ENCODE measurements around the gene TTYH2. TPM values are rescaled to one million over a fixed set of nuclear protein-coding genes. Genes with fewer than 3 reads are reported as not detected.
"Not testable (repeated sequence)": the region's sequence is repeated elsewhere in the genome, so short reads cannot be mapped to it uniquely, and the experiment has no call there.

The TTYH2 gene
- total and polyA plus RNA-seq, 10 of the 15 experiments (the other 5 are each of a cell fraction or from before 2014, with no cell fraction given) = 0.26 to 25.2 (median 6.6) TPM

GRCh38 chr17:74260525-74260850, 47.1 kb downstream of the TTYH2 start:
- no peaks in the 10 kb centered on the region for H3K4me1 ChIP-seq (ENCODE audit: control insufficient read depth, insufficient read depth, low read length)
- no peak for ATAC-seq
- no peak overlapping the region for H3K4me2 ChIP-seq (ENCODE audit: control insufficient read depth, insufficient read depth)
- no peak for FAIRE-seq
- DNase-seq (ENCODE audit: low read depth, low spot score) = no peak
- ChIA-PET SMC1A (ENCODE audit: uncharacterized antibody, unreplicated experiment) (interaction anchor here (1.6 to 1.7 kb wide), 2 partner anchors 19 to 36 kb away, joined by 3 to 5 read pairs; no protein-coding TSS in a partner anchor), CTCF (interaction anchor here (0.8 kb wide), 1 partner anchor 37 kb away, joined by 3 read pairs; no protein-coding TSS in a partner anchor), RAD21 (ENCODE audit: unreplicated experiment) (no interaction called here), POLR2A (no interaction called here)
- H3K36me3 ChIP-seq (ENCODE audit: control insufficient read depth in 2 of 2, insufficient read depth in 2 of 2, low read length in 1 of 2) = no peaks in the 10 kb centered on the region
- no peak overlapping the region for H2AFZ ChIP-seq (ENCODE audit: control insufficient read depth, low read depth, low read length)
- H3K4me3 ChIP-seq = no peak overlapping the region
- H3K79me2 ChIP-seq (ENCODE audit: control insufficient read depth, insufficient read depth, low read length) = no peaks in the 10 kb centered on the region
- intact Hi-C loops (cut with micrococcal nuclease; ENCODE audit: unreplicated experiment) (no loop called here), in situ Hi-C loops (cut with MboI) (no loop called here)
- no peaks in the 10 kb centered on the region for H4K20me1 ChIP-seq (ENCODE audit: control insufficient read depth, insufficient read depth)
- no peak overlapping the region for H3K9ac ChIP-seq (ENCODE audit: control insufficient read depth, insufficient read depth, low read length)
- no TSS peak for BruUV-seq (replicated peaks)
- no peak overlapping the region for H3K27ac ChIP-seq (ENCODE audit: control insufficient read depth, insufficient read depth)
- WGBS (ENCODE audit: insufficient coverage, insufficient replicate concordance, low lambda C conversion rate, missing lambda C conversion rate) = 63% methylated on average over 6 of the region's 6 CpGs
- no peaks in the 10 kb centered on the region for H3K27me3 ChIP-seq (replicated peaks in 1 of 2; ENCODE audit: control insufficient read depth in 2 of 2, insufficient read depth in 2 of 2, low read length in 1 of 2)
- no peak for TF ChIP-seq KDM1A (IDR thresholded peaks at IDR 0.05; ENCODE audit: borderline replicate concordance)
- no peaks in the 10 kb centered on the region for H3K9me3 ChIP-seq (replicated peaks; ENCODE audit: control insufficient read depth, insufficient read depth, low read length)

DNA sequence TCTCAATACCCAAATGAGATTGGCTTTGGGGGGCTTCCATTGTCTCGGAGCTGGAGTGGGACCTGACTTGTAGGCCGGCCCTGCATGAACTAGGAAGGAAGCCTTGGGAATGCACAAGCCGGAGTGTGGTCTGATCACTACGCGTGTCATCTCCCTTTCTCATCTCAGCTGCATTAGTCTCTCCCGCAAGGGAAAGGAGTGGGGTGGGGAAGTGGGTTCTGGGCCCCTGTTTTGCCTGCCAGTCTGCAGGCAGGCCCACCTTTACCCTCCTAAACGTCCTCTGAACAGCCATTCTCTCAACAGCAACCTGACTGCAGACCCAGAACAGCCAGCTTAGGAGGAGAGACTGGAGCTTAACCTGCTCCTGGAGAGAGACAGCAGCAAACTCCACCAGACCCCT, 49.2 kb downstream of the TTYH2 start:
- POLR2A ChIA-PET = no interaction called here
- Histone ChIP-seq H2AFZ (ENCODE audit: control insufficient read depth, low read depth, low read length) (no peak overlapping the region), H3K4me3 (no peak overlapping the region), H3K4me1 (ENCODE audit: control insufficient read depth, insufficient read depth, low read length) (no peaks in the 10 kb centered on the region), H3K27me3 (replicated peaks in 1 of 2; ENCODE audit: control insufficient read depth in 2 of 2, insufficient read depth in 2 of 2, low read length in 1 of 2) (no peaks in the 10 kb centered on the region), H3K9me3 (replicated peaks; ENCODE audit: control insufficient read depth, insufficient read depth, low read length) (no peaks in the 10 kb centered on the region; the same call in 2 of the 3 replicates), H3K9ac (ENCODE audit: control insufficient read depth, insufficient read depth, low read length) (no peak overlapping the region), H3K27ac (ENCODE audit: control insufficient read depth, insufficient read depth) (no peak overlapping the region), H3K36me3 (ENCODE audit: control insufficient read depth in 2 of 2, insufficient read depth in 2 of 2, low read length in 1 of 2) (no peaks in the 10 kb centered on the region), H3K79me2 (ENCODE audit: control insufficient read depth, insufficient read depth, low read length) (no peaks in the 10 kb centered on the region), H3K4me2 (ENCODE audit: control insufficient read depth, insufficient read depth) (no peak overlapping the region), H4K20me1 (ENCODE audit: control insufficient read depth, insufficient read depth) (no peaks in the 10 kb centered on the region)
- BruUV-seq (replicated peaks) = no TSS peak
- RAD21 ChIA-PET (ENCODE audit: unreplicated experiment) = interaction anchor here (0.6 to 1.7 kb wide), 2 partner anchors 49 to 62 kb away, joined by 5 to 6 read pairs; partner anchors contain the start of gene TTYH2
- DNase-seq (ENCODE audit: low read depth, low spot score) (no peak), FAIRE-seq (no peak), ATAC-seq (no peak)
- intact Hi-C loops (cut with micrococcal nuclease; ENCODE audit: unreplicated experiment) (no loop called here), in situ Hi-C loops (cut with MboI) (no loop called here)
- TF ChIP-seq YBX1 (IDR thresholded peaks at IDR 0.05) = no peak
- TF ChIP-seq PML (IDR thresholded peaks at IDR 0.05; ENCODE audit: low read length) = no peak
- no peak for TF ChIP-seq EED (IDR thresholded peaks at IDR 0.05; ENCODE audit: low read depth)
- TF ChIP-seq NR2F1 (conservative IDR thresholded peaks at IDR 0.05) = no peak
- no peak for TF ChIP-seq CBFB (IDR thresholded peaks at IDR 0.05; ENCODE audit: low read depth)
- no peak for TF ChIP-seq FOS (IDR thresholded peaks at IDR 0.05; ENCODE audit: borderline replicate concordance, extremely low read depth, insufficient read length)
- no peak for TF ChIP-seq SMC3 (IDR thresholded peaks at IDR 0.05; ENCODE audit: borderline replicate concordance, low read length)
- TF ChIP-seq RUNX3 (IDR thresholded peaks at IDR 0.05; ENCODE audit: low read length) = no peak
- no peak for TF ChIP-seq GABPA (IDR thresholded peaks at IDR 0.05; ENCODE audit: low read depth)
- TF ChIP-seq CHD1 (IDR thresholded peaks at IDR 0.05; ENCODE audit: low read depth, low read length) = no peak
- CTCF ChIA-PET = interaction anchor here (0.6 to 1.3 kb wide), 2 partner anchors 34 to 36 kb away, joined by 4 read pairs; no protein-coding TSS in a partner anchor
- SMC1A ChIA-PET (ENCODE audit: uncharacterized antibody, unreplicated experiment) = interaction anchor here (1.2 kb wide), 1 partner anchor 8 kb away, joined by 4 read pairs; no protein-coding TSS in a partner anchor
- WGBS (ENCODE audit: insufficient coverage, insufficient replicate concordance, low lambda C conversion rate, missing lambda C conversion rate) = 81% methylated on average over 7 of the region's 7 CpGs

GRCh38 chr17:74267054-74267453, 53.7 kb downstream of the TTYH2 start:
- H3K9me3 ChIP-seq (replicated peaks; ENCODE audit: control insufficient read depth, insufficient read depth, low read length); FAIRE-seq; BruUV-seq (replicated peaks): not testable (repeated sequence)

More at GRCh38 chr17:74267054-74267453, 53.7 kb downstream of the TTYH2 start:
- POLR2A ChIA-PET; H4K20me1 ChIP-seq (ENCODE audit: control insufficient read depth, insufficient read depth); SMC1A ChIA-PET (ENCODE audit: uncharacterized antibody, unreplicated experiment); H3K9ac ChIP-seq (ENCODE audit: control insufficient read depth, insufficient read depth, low read length); H3K27me3 ChIP-seq (replicated peaks in 1 of 2; ENCODE audit: control insufficient read depth in 2 of 2, insufficient read depth in 2 of 2, low read length in 1 of 2); H3K4me1 ChIP-seq (ENCODE audit: control insufficient read depth, insufficient read depth, low read length); ATAC-seq; intact Hi-C loops (cut with micrococcal nuclease; ENCODE audit: unreplicated experiment); H2AFZ ChIP-seq (ENCODE audit: control insufficient read depth, low read depth, low read length); H3K4me3 ChIP-seq; H3K4me2 ChIP-seq (ENCODE audit: control insufficient read depth, insufficient read depth); H3K79me2 ChIP-seq (ENCODE audit: control insufficient read depth, insufficient read depth, low read length); H3K36me3 ChIP-seq (ENCODE audit: control insufficient read depth in 2 of 2, insufficient read depth in 2 of 2, low read length in 1 of 2); DNase-seq (ENCODE audit: low read depth, low spot score); H3K27ac ChIP-seq (ENCODE audit: control insufficient read depth, insufficient read depth); in situ Hi-C loops (cut with MboI): not testable (repeated sequence)
- RAD21 ChIA-PET (ENCODE audit: unreplicated experiment) = interaction anchor here (1.3 kb wide), 1 partner anchor 32 kb away, joined by 3 read pairs; no protein-coding TSS in a partner anchor
- CTCF ChIA-PET = interaction anchor here (1.0 to 1.5 kb wide), 2 partner anchors 18 to 67 kb away, joined by 3 read pairs; no protein-coding TSS in a partner anchor
- WGBS (ENCODE audit: insufficient coverage, insufficient replicate concordance, low lambda C conversion rate, missing lambda C conversion rate) = 44% methylated on average over 4 of the region's 4 CpGs

Measured in GM12878 (cell line).